HG03039 (cell line): Measurements from ENCODE around the gene SPATA46.
"Not testable (repeated sequence)": the region's sequence is repeated elsewhere in the genome, so short reads cannot be mapped to it uniquely, and the experiment has no call there.

Experiments
- ATAC-seq: cut with Tn5 transposase; IDR thresholded peaks from one replicate; pipeline ENCODE4 v1.9.1; 2021; ENCODE audit warnings: mild to moderate bottlenecking, moderate library complexity; ENCODE audit not compliant: unreplicated experiment

The SPATA46 gene

DNA sequence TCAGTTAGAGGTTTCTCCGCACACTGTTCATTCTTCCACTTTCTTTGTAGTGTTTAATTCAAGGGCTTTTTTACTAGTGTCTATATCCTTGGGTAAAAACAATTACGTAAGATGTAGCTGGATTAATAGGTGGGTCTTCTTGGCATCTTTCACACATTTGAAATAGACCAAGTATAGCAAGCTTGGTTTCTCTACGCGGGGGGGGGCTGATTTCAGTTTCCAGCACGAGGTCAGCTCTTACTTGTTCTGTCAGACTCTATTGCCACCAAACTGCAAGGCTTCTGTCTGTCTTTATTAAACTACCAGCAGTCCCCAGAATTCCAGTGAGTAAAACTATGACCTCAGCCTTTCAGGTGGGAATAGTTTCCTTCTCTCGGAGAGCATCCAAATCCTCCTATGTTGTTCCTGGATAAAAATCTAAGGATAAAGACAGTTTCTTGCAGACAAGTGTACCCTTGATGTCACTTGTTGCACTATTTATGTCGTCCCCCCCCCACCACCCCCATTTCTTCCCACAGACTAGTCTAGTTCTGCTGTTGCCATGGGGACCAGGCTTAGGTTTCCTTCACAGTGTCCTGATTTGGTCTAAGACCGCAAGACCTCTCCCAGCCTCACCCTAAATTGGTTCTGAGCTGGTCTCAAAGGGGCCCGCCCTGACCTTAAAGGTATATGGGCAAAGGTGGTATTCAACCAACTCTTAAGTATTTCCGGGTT lies 17.0 kb downstream of the SPATA46 start:
- no peak for ATAC-seq

- ATAC-seq = no peak
These were observed 17.7 kb downstream of the SPATA46 start for GRCh38 chr1:162358928-162359327.

DNA sequence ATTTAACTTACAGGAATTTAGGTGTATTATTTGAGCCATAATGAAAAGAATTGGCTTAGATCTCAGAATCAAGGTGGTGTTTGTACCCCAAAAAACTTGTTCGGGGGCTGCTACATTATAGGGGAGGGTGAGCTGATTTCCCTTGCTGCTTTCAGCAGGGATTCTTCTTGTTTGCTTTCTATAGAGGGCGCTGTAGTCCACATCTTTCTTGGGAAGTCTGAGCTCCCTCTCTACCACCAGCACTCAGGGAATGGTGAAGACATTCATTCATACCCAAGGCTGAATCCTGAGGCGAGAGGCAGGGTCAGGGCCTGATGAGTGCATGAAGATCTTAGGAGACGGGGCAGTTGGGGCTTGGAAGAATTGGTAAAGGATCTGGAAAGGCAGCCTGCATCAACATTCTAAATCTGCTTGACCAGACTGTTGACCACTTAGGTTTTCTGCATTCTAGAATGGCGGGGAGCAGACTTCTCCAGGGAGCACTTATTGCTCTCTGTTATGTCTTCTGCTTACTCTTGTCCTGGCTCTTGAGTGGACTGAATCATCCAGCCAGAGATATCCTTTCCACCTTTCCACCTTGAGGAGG lies 18.9 kb downstream of the SPATA46 start:
- no peak for ATAC-seq

DNA sequence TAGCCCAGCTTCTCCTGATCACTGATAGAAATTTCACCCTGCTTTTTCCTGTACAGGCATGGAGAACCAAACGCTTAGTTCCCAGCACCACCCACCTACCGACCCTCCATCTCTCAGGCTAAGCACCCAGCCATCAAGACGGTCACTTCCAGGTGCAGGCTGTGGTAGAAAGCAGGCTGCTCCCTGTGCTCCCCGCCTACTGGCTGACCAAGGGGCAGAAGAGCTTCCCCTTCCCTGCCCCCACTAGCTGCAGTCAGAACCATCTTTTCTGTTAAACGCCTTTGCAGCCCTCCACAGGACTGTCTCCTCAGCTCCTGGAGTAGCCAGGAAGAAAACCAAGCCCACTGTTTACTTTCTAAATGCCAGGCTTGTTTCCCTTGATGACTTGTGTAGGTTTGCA lies 23.0 kb downstream of the SPATA46 start:
- no peak for ATAC-seq

DNA sequence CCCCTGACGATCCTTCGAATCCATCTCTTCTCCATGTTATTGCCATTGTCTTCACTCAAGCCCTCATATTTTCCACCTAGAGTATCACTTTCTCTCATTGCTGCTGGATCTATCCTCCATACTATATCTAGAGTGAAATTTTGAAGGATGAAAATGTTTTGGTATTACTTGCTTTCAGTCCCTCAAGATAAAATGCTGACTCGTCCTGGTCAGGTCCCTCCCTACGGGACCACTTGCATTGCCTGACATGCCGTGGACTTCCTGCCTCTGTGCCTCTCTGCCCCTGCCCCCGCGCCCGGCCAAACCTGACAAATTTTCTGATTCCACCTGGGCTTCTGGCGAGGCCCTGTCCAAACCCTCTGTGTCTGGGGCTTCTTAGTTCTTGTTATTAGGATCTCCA lies 23.6 kb downstream of the SPATA46 start:
- ATAC-seq = no peak

- ATAC-seq = not testable (repeated sequence)
These were observed 24.8 kb downstream of the SPATA46 start for GRCh38 chr1:162351874-162352273.

- ATAC-seq = no peak
These were observed 25.3 kb downstream of the SPATA46 start for GRCh38 chr1:162351246-162351842.

DNA sequence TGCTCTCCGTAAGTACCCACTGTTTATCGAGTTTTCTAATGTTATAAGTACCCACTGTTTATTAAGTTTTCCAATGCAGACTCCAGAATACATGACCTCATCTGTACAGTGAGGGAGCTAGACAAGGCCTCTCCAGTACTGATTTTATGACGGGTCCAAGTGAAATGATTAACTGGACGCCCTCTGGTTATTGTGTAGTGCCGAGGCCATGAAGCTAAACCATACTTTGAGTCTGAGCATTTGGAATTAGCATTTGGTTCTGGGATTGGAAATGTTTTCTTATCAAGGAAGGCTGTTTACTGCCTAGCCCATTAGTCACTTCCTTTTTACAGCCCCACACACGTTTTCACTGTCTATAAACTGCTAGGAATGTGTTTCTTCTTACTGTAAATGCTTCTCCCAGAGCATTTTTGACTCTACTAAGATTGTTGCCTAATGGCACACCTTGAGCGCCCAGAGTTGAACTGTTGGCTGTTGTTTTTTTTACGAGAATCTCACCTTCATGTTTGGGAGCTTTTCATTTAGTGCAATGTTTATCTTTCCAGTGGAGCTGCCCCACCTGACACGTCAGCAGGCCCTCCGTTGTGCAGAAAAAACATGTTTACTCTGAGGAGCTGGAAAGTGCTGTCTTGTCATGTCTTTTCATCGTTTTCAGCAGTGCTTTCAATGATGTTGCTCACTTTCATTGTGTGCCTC lies 26.9 kb downstream of the SPATA46 start:
- no peak for ATAC-seq

GRCh38 chr1:162347281-162347680 lies 29.4 kb downstream of the SPATA46 start:
- no peak for ATAC-seq

DNA sequence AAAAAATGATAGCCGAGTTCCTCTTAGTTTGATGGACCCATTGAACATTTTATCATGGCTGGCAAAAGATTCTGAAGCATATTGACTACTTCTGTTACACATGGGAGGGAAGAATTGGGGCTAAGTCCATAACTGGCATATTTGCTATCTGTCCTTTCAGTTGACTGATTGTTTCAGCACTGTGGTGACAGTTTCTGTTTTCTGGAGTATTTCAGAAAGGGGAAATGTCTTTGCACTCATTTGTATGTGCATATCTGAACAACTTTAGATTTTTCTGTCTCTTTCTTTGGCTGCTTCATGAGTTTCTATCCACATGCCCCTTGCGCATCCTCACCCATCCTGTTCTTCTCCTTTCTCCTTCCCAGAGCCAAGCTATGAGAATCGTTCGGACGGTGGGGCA lies 33.2 kb downstream of the SPATA46 start:
- ATAC-seq = no peak

DNA sequence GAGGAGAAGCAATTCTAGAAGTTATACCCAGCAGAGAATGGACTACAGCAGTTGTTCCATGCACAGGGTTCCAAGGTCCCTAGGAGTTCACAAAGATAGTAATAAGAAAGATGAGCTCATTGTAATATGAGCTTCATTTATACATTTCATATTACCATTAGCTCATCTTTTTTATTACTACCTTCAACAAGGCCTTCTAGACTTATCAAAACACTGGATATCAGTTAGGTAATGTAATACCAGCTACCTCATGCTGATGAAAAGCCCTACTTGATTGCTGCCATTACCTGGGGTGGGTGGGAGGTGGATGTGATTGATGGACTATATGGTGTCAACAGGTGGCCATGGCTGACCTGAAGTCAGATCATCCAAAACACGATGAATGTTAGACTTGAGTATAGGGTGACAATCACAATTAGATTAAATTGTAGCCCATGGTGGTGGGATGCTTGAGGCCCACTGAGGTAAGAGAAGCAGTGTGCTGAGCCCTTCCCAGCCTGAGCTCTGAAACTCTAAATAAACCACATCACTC lies 34.1 kb downstream of the SPATA46 start:
- no peak for ATAC-seq

GRCh38 chr1:162336621-162337285 lies 39.9 kb downstream of the SPATA46 start:
- no peak for ATAC-seq

DNA sequence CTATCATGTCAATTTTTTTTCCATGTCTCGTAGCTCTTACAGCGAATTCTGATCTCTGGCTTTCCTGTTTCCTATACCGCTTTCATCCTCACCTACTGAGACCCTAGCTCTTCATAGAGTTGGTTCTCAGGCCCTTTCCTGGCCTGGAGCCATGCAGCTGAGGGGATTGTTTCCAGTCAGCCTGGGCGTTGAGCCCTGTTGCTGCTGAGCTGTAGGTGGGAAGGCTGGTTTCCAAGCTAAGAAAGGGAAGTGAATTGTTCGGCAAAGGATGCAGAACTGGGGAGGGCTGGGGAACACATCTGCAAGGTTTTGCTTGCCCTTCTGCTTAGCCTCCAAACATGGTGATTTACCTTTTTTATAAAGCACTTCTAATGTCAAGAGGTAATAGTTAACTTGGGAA lies 41.5 kb downstream of the SPATA46 start:
- no peak for ATAC-seq

DNA sequence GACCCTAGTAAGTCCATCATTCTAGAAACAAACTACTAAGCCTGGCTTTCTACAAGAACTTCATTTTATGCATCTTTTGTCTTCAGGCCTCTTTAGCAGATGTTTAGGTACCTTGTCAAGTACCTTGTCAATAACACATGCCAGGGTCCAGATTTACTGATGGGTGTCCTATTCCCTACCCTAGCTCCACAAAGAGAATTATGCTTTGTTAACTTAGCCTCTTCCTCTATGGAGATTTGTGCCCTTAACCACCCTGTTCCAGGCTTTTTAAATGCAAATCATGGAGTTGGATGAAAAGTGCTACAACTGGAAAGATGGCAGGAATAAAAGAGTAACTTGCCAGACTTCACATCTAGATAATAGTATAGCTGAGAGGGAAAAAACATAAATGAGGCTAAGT lies 42.7 kb downstream of the SPATA46 start:
- no peak for ATAC-seq

- no peak for ATAC-seq
These were observed 46.8 kb downstream of the SPATA46 start for GRCh38 chr1:162329826-162330225.

- ATAC-seq = no peak
These were observed 48.1 kb downstream of the SPATA46 start for GRCh38 chr1:162328512-162328911.

- no peak for ATAC-seq
These were observed 48.9 kb downstream of the SPATA46 start for GRCh38 chr1:162327788-162328165.

GRCh38 chr1:162327144-162327787 lies 49.4 kb downstream of the SPATA46 start:
- no peak for ATAC-seq

DNA sequence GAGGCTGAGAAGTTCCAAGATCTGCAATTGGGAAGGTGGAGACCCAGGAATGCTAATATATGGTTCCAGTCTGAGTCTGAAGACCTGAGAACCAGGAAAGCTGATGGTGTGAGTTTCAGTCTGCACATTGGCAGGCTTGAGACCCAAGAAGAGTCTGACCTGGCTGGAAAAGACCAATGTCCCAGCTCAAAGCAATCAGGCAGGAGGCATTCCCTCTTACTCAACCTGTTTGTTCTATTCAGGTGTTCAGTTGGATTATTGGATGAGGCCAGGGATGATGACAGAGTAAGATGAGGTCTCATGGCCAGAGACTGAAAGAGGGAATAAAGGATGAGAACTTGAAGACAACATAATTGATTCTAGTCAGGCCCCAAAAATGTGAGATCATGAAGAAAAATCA lies 50.1 kb downstream of the SPATA46 start:
- ATAC-seq = no peak

GRCh38 chr1:162324396-162324795 lies 52.3 kb downstream of the SPATA46 start:
- no peak for ATAC-seq
